Measurements from ENCODE around the gene TSN. TPM values are rescaled to one million over a fixed set of nuclear protein-coding genes. Genes with fewer than 3 reads are reported as not detected.

Gene TSN
- polyA plus RNA-seq, 1 of the 3 experiments (the other 2 are of a cell fraction): 26.1 TPM

DNA sequence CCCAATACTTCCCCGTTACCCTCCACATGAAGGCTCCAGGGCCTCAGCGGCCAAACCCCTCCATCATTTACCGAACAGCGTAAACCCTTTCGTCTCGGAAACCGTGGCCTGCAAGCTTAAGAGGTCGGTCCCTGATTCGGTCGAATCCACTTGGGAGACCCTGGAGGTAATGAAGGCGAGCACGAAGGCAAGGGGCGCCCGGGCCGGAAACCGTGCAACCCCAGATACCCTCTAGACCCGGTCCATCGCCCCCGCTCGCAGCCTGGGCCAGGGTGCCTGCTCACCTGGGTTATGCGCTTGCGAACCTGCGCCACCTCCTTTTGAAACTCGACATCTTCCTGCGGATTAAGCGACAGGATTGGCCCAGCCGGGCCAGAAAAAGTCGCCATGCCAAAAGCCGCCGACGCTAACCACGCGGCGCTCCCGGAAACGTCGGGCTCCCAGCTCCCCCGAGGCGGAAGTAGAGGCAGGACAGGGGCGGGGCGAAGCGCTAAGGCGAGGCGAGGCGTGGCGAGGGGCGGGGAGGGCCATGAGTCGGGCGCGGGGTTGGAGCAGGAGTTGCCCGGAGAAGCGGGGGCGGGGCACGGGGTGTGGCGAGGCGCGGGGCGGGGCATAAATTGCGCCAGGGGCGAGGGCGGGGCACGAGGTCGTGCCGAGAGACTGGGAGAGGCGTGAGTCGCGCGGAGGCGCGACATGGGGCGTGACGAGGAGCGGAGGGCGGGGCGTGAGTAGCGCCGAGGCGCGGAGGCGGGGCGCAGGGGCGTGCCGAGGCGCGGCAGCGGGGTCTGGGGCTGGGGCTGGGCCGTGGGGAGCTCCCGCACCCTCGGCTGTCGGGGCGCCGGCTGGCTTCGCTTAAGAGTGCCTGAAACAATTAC is 18.8 kb upstream of the TSN start, which contains the start of gene NIFK (continued):
- no peak for TF ChIP-seq SMC3 (IDR thresholded peaks at IDR 0.05; ENCODE audit: low read depth, low read length)
- peak; percentile 51; the same call in 1 of the 2 replicates for TF ChIP-seq NRF1 (IDR thresholded peaks at IDR 0.05; ENCODE audit: low read depth, low read length)
- no peak for TF ChIP-seq GATA2 (CRISPR knock-in tag; IDR thresholded peaks at IDR 0.05)
- no peak for TF ChIP-seq RCOR1 (IDR thresholded peaks at IDR 0.05; ENCODE audit: low read length)
- TF ChIP-seq MEF2A (IDR thresholded peaks at IDR 0.05; ENCODE audit: borderline replicate concordance, low read depth): no peak
- no peak for TF ChIP-seq EZH2phosphoT487 (IDR thresholded peaks at IDR 0.05; ENCODE audit: borderline replicate concordance, low read depth)
- TF ChIP-seq USF1 (IDR thresholded peaks at IDR 0.05; ENCODE audit: borderline replicate concordance, low read depth): no peak
- no peak for TF ChIP-seq PBX3 (IDR thresholded peaks at IDR 0.05)
- no peak for TF ChIP-seq FOSL2 (IDR thresholded peaks at IDR 0.05; ENCODE audit: borderline replicate concordance, low read depth)
- peak; percentile 81 for TF ChIP-seq ELF1 (IDR thresholded peaks at IDR 0.05)
- TF ChIP-seq JUND (IDR thresholded peaks at IDR 0.05): no peak
- TF ChIP-seq CTCF (IDR thresholded peaks at IDR 0.05): no peak
- TF ChIP-seq, protein P1, sequence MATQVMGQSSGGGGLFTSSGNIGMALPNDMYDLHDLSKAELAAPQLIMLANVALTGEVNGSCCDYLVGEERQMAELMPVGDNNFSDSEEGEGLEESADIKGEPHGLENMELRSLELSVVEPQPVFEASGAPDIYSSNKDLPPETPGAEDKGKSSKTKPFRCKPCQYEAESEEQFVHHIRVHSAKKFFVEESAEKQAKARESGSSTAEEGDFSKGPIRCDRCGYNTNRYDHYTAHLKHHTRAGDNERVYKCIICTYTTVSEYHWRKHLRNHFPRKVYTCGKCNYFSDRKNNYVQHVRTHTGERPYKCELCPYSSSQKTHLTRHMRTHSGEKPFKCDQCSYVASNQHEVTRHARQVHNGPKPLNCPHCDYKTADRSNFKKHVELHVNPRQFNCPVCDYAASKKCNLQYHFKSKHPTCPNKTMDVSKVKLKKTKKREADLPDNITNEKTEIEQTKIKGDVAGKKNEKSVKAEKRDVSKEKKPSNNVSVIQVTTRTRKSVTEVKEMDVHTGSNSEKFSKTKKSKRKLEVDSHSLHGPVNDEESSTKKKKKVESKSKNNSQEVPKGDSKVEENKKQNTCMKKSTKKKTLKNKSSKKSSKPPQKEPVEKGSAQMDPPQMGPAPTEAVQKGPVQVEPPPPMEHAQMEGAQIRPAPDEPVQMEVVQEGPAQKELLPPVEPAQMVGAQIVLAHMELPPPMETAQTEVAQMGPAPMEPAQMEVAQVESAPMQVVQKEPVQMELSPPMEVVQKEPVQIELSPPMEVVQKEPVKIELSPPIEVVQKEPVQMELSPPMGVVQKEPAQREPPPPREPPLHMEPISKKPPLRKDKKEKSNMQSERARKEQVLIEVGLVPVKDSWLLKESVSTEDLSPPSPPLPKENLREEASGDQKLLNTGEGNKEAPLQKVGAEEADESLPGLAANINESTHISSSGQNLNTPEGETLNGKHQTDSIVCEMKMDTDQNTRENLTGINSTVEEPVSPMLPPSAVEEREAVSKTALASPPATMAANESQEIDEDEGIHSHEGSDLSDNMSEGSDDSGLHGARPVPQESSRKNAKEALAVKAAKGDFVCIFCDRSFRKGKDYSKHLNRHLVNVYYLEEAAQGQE (IDR thresholded peaks at IDR 0.05; ENCODE audit: low read depth, low read length): no peak
- TF ChIP-seq FOXM1 (IDR thresholded peaks at IDR 0.05; ENCODE audit: low read depth): no peak
- no peak for TF ChIP-seq RAD21 (IDR thresholded peaks at IDR 0.05; ENCODE audit: low read length)
- peak; percentile 49 for TF ChIP-seq TAF1 (IDR thresholded peaks at IDR 0.05; ENCODE audit: borderline replicate concordance, low read depth, low read length)
- no peak for TF ChIP-seq TEAD4 (IDR thresholded peaks at IDR 0.05; ENCODE audit: borderline replicate concordance, insufficient read depth)

Measured in SK-N-SH (cell line).